A172 (cell line): ENCODE data around the gene MAD1L1. TPM values are rescaled to one million over a fixed set of nuclear protein-coding genes. Genes with fewer than 3 reads are reported as not detected.
"Not testable (repeated sequence)": the region's sequence is repeated elsewhere in the genome, so short reads cannot be mapped to it uniquely, and the experiment has no call there.

Experiments used
- DNase-seq: peaks from one replicate; pipeline ENCODE4 v3.0.0-alpha.2; 2015; ENCODE audit warnings: low spot score
- total RNA-seq: library from RNA; depleted of rRNA; stranded (reverse); fragments of >200 nt; shearing (Covaris generic); gene quantifications from 2 replicates; pipeline ENCODE4 v1.2.3, GENCODE V29; 2014

MAD1L1 gene
- total RNA-seq, 1 experiment from 2014 or later: 127 TPM

DNA sequence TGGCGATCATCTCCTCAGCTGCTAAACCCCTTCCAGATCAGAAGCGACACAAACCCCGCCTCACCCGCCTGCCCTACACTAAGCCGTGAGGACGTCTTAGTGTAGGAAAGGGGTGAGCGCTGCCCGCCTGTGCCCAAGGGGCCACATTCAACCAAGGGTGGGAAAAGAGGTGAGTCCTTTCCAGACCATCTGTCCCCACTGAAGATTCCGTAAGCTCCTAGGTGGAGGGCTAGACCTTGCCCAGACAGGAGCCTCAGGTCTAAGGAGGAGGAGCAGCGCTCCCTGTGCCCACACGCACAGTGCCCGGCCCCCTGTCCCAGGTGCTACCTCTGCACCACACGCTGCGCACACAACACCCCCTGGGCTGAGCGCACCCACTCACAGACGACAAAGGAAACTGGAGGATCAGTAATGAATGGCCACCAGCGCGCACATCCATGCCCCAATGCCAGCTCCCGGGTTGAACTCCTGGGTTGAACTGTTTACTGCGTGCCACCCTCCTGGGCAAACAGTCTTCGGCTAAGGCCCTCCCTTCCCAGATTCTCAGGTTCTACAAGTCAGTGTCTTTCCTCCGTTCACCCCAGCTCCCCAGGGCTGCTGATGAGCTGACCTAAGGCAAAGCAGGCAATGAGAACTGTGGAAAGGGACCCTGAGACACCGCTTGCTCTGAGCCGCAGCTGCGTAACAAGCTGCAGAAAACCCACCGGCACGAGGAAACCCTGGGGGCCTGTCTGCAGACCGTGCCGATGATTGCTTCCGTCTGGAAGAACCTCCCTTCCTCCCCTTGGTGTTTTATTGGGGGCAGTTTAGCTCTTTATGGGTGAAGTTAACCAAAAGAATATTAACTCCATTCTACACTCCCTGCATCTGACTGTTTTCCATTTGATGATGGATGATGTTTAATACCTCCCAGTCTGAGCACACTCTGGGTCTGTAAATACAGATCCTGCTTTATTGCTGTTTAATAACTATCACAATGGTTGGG is 185.9 kb downstream of the MAD1L1 start:
- DNase-seq: no peak

DNA sequence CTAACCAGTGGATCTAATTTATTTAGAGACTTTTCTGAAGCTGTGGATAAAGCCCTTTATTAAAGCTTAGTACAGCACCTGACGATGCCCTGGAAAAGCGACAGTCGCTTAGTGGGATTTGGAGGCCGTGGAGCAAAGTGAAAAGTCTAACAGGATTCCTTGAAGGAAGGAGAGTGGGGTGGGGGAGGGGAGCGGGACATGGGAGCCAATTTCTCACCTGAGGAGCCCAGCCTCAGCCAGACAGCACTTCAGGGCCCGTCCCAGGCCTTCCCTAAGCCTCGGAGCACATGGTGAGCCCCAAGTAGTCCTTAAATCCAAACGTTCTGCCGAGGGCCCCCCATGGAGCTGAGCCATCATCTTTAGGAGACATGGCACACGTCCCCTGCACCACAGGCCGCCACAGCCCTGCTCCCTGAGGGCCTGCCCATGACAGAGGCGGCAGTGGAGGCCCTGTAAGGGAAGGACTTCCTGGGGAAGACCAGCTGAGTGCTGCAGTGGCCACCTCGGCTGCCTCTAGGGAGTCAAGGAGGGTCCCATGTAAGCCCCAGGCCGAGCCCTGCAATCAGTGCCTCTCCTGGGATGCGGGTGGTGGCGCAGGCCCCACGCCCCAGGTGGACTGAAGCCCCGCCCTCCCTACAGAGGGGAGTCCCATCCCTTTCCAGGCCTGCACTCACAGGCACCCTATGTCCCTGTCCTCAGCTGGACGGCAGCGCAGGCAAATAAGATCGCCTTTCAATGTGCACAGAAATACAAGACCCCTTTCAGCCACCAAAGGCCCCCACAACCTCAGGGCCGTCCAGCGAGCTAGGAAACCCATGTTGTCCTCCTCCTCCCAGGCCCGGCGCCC is 187.0 kb downstream of the MAD1L1 start:
- DNase-seq: no peak

DNA sequence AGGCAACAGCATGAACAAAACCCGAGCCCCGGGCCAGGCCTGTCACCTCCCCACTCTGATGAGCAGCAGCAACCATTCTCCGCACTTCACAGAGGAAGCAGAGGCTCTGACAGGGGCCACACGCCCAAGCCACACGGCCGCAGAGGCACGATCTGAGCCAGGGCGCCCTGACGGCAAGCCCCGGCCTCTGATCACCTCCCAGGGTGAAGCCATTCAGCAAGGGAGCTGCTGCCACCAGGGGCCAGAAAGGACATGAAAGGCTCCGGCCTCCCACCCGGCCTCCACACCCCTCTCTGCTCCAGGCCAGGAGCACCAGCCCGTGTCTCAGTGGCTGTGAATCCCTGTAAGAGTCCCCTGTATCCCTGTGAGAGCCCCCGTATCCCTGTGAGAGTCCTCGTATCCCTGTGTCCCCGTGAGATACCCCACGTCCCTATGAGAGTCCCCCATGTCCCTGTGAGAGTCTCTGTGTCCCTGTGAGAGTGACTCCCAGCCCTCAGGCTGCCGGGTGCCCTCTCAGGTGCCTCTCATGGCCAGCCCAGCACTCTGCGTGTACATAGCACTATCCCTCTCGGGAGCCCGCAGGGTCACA is 187.8 kb downstream of the MAD1L1 start:
- no peak for DNase-seq

DNA sequence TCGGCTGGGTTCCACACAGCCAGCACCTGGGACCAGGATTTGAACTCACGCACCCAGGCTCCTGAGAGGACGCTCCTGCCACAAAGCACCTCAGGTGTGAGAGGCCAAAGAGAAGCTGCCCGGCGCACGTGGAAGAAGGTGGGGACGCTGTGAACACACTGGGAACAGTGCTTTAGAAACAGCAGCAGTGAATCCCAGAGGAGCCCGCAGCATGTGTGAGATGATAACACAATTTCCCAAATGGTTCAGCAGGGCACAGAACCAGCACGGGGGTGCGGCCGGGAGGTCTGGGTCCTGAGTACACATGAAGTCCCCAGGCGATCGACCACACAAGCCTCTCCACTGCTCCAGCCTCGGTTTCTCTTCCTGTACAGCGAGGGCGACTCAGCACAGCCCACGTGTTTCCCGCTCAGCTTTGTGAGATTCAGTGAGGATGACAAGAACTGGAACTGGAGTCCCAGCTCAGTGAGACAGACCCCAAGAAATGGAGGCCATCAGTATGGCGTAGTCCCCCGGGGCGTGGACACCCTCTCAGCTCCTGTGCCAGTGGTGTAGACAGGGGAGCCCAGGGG is 188.3 kb downstream of the MAD1L1 start:
- DNase-seq: no peak

DNA sequence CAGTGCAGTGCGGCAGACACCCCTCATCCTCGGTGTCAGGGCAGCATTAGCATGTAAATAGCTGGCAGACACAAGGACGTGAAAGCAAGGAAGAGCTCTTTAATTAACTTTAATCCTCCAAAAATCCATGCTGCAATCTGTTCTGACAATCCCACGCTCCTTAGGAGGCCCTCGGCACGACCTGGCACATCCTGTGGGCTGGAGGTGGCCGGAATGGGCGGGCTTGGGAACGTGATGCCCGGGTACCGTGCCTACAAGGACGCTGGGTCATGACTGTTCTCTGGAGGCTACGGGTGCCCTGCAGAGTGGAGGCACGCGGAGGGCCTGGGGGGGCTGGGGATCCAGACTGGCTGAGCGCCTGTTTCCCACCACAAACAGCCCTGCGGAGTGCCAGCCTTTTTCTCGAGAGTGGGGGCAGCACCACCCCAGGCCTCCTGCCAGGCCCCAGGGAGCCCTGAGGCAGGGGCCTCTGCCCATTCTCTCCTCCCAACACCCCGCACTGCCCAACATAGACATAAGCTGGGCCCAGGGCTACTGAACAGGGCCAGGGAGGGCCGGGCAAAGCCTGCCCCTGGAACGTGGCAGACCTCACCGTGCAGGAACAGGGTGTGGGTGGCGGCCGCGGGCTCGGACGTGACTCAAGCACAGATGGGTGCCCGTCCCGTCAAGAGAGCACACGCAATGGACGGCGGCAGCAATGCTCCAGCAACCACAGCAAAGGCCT is 189.3 kb downstream of the MAD1L1 start:
- no peak for DNase-seq

DNA sequence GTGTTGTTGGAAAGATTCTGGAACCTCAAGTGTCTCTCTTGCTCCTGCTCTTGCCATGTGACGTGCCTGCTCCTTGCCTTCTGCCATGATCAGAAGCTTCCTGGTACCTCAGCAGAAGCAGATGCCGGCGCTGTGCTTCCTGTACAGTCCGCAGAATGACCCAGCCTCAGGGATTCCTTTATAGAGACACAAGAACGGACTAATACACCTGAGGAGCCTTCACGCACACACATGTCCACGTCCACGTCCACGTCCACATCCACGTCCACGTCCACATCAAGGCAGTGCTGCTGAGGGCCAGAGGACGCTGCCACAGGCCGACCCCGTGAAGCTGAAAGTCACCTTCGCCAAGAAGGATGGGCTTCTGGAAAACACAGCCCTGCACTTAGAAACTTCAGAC is 190.1 kb downstream of the MAD1L1 start:
- DNase-seq: no peak

DNA sequence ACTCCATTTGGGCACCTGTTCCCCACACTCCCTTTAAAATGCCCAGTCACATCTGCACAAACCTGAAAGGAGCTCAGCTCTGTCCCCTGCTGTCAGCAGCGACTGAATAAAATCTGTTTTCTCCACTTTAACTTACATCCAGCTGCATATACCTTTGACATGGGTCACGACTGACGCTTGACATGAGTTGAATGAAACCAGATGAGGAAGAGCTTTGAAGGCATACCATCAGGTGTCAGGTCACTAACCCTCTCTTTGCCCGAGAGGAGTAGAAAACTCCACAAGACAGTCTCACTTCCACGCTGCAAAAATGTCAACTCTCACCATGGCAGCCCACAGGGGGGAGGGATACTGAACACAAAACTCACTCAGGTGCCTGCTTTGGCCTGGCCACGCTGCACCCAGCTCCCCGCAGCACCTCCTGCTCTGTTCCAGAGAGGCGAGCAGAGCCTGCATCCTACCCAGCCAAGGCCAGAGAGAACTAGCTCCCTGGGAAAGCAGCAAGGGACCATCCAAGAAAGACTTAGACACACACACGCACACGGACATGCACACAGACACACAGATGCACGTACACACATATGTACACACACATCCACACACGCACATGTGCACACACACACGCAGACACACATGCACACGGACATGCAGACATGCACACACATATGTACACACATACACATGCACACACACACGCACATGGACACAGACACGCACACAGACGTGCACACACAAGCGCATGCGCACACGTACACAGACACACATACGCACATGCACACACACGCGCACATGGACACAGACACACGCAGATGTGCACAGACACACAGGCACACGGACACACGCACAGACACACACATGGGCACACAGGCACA is 191.0 kb downstream of the MAD1L1 start:
- DNase-seq: no peak

DNA sequence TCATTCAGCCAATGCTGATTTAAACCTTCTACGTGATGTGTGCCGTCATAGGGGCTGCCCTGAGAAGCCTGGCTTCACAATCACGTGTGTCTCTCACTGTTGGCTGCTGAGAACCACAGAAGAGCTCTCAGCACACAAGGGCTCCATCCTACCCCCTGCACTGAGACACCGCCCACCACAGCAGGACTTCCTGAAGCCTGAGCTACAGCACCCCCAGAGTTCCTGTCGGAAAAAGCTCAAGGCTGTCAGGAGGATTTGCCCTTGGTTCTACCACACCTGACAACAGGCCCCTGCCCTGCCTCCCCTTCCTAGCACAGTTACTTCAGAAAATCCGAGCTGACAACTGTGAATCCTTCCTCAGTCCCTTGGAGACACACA is 191.9 kb downstream of the MAD1L1 start:
- DNase-seq: no peak

DNA sequence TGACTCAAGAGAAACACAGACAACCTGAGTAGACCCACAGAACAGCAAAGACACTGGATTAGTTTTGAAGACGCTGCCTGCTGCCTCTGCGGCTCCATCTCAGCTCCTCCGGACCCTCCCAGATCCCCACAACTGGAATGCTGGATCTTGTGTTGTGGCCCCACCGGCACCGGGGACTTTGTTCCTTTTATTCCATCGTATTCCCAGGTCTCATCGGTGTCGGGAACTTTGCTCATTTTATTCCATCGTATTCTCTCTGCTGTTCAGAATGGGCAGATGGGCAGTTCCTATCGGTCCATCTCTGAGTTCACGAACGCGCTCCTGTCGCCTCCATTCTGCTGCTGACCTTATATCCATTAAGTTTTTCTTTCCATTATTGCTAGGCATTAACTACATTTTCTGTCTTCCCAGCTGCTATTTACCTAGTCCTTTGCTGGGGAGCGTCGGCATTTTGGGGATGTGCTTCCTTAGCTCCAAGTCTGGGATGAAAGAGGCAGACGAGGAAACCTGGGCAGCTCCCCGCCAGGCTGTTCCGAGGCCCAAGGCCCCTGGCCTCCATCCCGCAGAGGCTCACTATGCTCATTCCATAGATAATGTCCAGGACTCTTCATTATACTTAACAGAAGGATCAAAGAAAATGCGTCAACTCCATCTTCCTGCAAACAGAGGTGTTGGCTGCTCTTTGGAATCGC is 192.4 kb downstream of the MAD1L1 start:
- DNase-seq: no peak

DNA sequence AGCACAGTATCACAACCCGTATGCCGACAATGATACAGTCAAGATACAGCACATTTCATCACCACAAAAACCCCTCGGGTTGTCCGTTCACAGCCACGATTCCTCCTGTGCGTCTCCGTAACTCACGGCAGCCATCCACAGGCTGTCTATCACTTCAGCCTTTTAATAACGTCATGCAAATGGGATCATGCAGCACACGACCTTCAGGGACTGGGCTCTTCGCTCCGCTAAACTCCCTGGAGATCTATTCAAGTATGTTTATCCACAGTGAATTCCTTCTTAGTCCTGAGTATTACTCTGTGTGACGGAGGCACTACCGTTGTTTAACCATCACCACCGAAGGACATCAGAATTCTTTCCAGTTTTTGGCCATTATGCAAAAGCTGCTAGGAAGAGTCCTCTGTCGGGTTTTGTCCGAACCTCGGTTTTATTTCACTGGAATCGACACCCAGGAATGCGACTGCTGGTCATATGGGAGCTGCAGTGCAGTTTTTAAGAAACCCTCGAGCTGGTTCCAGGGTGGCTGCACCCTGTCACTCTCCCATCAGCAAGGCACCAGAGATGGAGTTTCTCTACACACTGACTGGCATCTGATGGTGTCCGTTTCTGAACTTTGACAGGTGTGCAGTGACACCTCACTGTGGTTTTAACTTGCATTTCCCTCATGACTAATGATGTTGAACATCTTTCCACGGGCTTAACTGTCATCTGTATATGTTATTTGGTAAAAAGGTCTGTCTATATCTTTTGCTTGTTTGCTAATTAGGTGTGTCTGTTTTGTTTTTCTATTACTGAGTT is 193.6 kb downstream of the MAD1L1 start:
- DNase-seq: no peak

DNA sequence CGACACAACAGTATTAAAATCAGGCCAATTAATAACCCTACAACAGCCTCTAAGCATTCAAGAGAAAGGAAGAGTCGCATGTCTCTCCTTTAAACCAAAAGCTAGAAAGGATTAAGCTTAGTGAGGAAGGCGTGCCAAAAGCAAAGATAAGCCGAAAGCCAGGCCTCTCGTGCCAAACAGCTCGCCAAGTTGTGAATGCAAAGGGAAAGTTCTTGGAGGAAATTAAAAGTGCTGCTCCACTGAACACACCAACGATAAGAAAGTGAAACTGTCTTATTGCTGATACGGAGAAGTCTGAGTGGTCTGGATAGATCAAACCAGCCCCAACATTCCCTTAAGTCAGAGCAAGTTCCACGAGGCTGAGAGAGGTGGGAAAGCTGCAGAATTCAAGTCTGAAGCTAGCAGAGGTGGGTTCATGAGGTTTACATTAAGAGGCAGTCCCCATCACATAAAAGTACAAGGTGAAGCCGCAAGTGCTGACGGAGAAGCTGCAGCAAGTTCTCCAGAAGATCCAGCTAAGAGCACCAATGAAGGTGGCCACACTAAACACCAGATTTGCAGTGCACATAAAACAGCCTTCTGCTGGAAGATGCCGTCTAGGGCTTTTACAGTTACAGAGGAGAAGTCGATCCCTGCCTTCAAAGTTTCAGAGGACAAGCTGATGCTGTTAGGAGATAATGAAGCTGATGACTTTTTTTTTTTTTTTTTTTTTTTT is 194.8 kb downstream of the MAD1L1 start:
- DNase-seq: no peak

DNA sequence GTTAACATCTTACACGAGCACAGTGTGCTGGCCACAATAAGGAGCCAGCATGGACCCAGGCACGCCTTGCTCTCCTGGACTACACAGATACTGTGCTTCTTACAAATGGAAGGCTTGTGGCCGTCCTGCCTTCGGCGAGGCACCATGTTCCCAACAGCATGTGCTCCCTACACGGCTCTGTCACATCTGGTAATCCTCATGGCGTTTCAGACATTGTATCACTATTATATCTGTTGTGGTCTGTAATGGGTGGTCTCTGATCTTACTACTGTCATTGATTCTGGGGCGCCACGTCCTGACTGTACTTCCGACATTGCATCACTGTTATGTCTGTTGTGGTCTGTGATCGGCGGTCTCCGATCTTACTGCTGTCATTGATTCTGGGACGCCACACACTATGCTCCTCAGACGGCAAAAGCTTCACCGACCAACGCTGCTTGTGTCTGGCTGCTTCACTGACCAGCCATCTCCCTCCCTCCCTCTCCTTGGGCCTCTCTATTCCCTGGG is 195.4 kb downstream of the MAD1L1 start:
- DNase-seq: no peak

DNA sequence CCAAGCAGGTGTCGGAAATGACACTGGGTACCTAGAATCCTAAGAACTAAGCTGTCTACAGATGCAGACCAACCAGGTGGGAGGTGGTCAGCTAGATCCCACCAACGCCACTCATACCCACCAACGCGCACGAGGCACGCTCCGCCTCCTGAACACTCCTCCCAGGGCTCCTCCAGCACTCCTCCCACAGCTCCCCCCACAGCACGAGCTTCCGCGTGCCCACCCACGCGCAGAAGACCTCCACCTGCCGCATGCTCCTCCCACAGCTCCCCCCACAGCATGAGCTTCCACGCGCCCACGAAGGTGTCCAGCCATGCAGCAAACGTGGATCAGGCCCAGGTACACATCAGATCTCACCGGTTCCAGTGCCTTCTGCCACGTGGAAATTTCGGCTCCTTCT is 196.0 kb downstream of the MAD1L1 start:
- no peak for DNase-seq

DNA sequence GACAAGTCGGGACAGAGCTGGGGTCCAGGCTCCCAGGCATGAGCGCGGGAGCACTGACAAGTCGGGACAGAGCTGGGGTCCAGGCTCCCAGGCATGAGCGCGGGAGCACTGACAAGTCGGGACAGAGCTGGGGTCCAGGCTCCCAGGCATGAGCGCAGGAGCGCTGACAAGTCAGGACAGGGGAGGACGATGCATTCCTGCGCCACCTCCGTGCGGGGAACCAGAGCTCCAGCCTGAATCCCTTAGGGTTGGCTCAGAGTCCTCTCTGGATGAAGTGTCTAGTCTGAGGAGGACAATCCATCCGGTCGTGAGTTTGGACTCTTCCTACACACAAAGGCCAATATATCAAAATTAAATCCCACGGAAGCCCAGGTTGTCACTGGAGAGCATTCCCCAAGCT is 196.5 kb downstream of the MAD1L1 start:
- DNase-seq: not testable (repeated sequence)

DNA sequence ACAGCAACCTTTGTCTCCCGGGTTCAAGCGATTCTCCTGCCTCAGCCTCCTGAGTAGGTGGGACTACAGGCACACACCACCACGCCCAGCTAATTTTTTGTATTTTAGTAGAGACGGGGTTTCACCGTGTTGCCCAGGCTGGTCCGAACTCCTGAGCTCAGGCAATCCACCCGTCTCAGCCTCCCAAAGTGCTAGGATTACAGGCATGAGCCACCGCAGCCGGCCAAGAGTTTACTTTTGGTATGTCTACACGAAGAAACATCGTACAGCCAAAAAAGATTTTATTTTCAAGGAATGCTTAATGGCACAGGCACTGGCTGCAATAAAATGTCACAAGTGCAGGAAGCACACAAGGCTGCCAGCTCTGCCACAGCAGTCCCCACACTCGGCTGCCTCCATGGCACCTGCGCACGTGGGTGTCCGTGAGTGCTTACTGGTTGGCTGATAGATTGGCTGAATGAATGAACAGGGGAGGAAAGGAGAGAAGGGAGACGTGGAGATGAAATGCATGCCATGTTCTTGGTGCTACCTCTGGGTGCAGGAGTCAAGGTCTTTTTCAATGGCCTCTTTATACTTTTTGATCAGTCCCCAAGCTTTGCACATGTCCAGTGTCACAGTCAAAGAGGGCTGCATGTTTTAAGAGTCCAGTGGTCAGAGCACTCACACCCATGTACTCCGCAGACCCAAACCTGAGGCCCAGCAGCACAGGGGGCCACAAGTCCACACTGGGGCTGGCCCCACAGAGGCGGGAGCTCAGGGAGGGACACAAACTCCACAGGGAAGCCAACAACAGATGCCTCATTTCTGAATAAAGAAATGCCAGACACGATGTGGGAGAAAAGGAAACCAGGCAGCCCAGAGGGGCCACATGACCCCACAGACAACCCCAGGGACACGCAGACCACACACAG is 198.2 kb downstream of the MAD1L1 start:
- no peak for DNase-seq

DNA sequence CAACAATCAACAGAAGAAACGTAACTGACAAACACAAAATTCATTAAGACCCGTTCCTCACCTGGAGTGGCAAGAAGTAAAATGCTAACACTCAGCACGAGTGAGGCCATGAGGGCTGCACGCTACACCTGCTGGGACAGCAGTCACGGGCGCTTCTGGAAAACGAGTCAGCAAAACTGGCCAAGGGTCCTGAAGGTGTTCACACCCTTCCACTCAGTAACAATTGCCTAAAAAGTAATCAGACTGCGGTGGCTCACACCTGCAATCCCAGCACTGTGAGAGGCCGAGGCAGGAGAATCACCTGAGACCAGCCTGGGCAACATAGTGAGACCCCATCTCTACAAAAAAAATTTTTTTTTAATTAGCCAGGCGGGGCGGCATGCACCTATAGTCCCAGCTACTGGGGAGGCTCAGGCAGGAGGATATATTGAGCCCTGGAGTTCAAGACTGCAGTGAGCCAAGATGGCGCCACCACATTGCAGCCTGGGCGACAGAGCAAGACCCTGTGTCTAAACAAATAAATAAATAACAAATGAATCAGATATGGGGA is 199.1 kb downstream of the MAD1L1 start:
- DNase-seq: no peak
